LNCAP (cell line): Measurements from ENCODE around the gene TUT7.

Experiments used
- TF ChIP-seq, protein P1 (sequence below): fragments of 450-650 bp; IDR thresholded peaks from 2 replicates; pipeline ENCODE4 v1.5.1; 2017; ENCODE audit warnings: mild to moderate bottlenecking

The TUT7 gene

DNA sequence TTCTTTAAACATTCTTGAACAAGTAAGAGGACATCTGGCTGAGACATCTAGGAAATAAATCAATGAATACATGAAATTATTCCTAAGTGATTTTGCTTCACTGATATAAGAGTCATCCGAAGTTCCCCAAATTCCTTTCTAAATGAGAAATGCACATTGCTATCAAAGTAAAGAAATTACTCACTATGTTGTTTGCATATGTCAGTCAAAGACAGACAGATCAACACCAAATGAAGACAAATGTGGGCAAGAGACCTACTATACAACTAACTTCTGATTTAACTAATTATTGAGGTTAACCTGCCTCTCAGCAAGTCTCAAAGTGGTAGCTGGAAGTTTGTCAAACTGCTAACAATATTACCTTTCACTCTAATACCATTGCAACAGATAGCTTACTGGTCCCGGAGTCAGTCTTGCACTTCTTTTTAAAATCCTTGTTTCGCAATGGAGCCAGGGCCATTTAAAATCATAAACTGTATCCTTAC is 13.2 kb downstream of the TUT7 start:
- TF ChIP-seq, protein P1, sequence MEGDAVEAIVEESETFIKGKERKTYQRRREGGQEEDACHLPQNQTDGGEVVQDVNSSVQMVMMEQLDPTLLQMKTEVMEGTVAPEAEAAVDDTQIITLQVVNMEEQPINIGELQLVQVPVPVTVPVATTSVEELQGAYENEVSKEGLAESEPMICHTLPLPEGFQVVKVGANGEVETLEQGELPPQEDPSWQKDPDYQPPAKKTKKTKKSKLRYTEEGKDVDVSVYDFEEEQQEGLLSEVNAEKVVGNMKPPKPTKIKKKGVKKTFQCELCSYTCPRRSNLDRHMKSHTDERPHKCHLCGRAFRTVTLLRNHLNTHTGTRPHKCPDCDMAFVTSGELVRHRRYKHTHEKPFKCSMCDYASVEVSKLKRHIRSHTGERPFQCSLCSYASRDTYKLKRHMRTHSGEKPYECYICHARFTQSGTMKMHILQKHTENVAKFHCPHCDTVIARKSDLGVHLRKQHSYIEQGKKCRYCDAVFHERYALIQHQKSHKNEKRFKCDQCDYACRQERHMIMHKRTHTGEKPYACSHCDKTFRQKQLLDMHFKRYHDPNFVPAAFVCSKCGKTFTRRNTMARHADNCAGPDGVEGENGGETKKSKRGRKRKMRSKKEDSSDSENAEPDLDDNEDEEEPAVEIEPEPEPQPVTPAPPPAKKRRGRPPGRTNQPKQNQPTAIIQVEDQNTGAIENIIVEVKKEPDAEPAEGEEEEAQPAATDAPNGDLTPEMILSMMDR, result no peak

DNA sequence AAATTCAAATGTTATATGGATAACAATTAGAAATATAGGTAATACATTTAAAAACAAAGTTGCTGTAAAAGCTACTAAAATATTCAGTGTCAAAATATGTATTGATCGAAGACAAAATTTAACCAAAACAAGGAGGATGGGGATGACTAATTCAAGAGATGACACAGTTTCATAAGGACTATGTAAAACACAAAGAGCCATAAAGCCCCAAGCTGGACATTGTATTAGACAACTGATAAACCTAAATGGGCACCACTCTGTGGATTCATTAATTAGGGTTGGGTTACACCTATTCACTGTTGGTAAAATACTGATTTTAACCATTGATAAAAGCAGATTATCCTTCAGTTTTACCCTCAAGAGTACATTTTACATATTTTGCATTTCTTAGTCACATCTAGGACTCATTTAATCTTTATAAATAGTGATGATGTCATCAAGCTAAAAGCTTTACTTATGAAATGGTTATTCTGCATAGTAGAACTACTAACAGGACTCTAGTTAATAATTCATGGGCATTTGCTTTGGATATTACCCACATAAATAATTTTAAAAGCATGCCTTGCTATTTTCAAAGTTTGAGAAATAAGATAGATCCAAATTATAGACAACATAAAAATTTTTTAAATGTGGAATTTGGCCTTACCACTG is 13.7 kb downstream of the TUT7 start:
- TF ChIP-seq, protein P1, result no peak

DNA sequence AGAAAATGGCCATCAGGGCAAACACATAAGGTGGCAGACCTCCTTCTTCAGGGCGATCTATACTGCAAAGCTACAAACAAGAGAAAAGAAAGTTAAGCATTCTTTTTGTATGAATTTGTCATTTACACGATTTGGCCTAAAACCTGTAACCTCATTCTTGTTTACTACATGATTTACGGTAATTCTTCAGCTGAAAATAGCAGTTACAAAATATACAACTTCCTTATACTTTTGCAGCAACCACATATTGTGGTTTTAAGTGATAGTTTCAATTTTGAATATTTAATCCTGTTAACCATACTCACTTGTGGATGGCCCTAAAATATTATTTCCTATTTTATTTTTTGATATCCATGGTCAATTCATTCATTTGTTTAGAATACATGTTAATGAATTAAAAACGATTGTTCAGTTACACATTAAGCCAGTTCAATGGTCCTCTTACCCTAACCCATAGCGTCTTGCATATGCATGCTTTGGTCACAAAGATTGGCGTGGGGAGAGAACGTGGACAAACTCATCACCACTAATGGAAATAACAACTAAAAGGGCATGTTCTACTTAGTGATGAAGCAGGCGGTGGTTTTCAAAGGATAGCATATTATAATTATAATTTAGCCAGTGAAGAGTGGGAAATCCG is 16.6 kb downstream of the TUT7 start:
- TF ChIP-seq, protein P1, result no peak

DNA sequence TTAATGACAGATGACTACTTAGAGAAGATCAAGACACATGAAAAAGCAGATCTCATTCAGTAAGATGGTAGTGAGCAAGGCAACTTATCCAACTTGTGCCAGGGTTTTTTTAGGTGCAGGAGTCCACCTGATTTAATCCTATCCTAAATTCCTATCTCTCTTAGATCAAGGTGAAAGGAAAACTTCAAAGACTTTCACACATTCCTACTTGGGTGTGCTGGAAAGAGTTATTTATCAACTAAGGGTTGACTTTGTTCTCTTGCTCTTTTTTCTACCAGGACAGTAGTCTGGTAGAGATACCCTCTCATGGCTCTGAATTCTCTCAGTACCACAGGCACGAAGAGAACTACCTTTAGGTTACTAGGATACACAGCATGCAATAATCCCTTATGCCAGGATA is 18.2 kb downstream of the TUT7 start:
- TF ChIP-seq, protein P1, result no peak

DNA sequence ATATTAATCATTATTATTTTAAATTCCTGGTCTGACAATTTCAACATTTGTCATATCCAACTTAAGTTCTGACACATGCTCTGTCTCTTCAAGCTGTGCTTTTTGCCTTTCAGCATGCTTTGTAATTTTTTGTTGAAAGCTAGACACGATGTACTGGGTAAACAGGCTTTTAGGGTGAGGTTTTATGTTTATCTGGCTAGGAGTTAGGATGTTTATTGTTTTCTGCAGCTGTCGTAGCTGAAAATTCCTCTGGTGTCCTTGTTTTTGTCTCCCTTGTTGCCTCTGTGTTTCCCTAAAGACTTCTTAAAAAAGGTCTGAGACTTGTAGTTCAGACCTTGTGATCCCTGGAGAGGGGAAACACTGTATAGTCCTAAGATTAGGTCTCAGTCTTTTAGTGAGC is 20.6 kb downstream of the TUT7 start:
- TF ChIP-seq, protein P1, result no peak

DNA sequence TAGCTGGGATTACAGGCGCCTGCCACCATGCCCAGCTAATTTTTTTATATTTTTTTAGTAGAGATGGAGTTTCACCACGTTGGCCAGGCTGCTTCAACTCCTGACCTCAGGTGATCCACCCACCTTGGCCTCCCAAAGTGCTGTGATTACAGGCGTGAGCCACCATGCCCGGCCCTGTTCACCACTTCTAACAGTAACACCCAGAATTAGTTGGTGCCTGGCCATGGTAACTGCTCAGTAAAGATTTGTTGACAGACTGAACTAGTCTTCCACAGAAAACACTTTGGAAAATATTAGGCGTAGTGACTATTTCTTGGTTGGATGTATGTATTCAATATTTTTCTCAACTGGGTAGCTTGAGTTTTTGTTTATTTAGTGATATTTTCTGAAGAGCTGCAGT is 24.0 kb downstream of the TUT7 start:
- TF ChIP-seq, protein P1, result no peak

DNA sequence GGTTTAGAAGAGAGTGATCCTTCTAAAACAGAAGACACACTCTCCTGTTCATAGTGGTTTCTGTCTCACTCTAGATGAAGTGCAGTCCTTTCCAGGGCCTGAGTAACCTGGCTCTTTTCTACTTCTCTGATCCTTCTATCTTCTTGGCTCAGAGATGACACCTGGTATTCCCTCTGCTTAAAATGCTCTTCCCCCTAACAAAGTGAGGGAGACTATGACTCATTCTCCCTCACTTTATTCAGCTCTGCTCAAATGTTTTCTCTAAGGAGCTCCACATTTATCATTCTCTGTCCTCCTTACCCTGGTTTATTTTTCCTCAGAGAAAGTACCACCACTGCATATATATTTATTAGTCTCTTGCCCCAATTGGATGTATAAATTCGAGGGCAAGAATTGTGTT is 24.6 kb downstream of the TUT7 start:
- TF ChIP-seq, protein P1, result no peak
